GM04504 (cell line): Measurements from ENCODE around the gene ZNF783.
"Not testable (repeated sequence)": the region's sequence is repeated elsewhere in the genome, so short reads cannot be mapped to it uniquely, and the experiment has no call there.

ENCODE experiments used
- DNase-seq: peaks from one replicate; pipeline ENCODE4 v3.0.0-alpha.2; 2012; ENCODE audit warnings: low read depth

ZNF783 gene

DNA sequence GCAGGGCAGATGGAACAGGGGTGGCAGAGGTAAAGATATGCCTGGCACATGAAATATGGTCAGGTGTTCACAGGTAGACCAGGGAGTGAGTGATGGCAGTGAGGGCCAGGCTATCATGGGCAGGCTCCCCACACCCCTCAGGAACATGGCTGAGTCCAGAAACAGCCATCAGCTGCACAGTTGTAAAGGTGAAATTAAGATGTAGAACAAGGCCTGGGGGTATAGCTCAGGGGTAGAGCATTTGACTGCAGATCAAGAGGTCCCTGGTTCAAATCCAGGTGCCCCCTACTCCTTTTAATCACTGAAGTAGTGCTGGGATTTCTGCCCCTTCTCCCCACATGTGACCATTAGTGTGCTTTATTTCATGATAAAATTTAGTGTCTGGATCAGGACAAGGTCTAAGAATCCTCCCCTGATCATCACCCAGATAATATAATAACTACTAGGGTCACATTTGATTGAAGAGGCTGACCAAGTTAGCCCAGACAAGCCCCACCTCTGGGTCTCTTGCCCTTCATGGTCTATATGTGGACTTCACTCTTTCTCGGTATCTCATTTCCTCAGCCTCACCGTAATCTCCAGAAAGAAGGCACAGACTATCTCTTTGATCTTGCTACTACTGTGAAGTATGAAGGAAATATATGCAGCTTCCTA is 69.0 kb downstream of the ZNF783 start:
- no peak for DNase-seq

DNA sequence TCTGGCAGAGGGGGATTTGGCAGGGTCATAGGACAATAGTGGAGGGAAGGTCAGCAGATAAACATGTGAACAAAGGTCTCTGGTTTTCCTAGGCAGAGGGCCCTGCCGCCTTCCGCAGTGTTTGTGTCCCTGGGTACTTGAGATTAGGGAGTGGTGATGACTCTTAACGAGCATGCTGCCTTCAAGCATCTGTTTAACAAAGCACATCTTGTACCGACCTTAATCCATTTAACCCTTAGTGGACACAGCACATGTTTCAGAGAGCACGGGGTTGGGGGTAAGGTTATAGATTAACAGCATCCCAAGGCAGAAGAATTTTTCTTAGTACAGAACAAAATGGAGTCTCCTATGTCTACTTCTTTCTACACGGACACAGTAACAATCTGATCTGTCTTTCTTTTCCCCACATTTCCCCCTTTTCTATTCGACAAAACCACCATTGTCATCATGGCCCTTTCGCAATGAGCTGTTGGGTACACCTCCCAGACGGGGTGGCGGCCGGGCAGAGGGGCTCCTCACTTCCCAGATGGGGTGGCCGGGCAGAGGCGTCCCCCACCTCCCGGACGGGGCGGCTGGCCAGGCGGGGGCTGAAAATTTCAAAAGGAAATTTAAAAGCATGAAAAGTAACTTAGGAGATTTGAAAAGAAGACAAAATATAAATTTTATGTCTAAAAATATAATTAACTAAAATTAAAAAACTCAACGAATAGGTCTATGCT is 70.8 kb downstream of the ZNF783 start:
- not testable (repeated sequence) for DNase-seq

DNA sequence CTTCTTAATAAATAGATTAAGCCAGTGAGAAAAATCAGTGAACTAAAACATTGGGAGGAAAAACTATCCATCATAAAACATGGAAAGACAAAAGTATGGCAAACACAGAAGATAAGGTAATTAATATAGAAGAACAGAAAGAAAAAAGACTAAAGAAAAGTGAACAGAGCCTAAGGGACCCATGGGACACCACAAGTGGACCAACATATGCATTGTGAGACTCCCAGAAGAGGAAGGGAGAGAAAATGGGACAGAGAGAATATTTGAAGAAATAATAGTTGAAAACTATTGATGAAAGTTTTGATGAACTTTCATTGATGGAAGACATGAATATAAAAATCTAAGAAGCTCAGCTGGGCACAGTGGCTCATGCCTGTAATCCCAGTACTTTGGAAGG is 71.3 kb downstream of the ZNF783 start:
- no peak for DNase-seq

DNA sequence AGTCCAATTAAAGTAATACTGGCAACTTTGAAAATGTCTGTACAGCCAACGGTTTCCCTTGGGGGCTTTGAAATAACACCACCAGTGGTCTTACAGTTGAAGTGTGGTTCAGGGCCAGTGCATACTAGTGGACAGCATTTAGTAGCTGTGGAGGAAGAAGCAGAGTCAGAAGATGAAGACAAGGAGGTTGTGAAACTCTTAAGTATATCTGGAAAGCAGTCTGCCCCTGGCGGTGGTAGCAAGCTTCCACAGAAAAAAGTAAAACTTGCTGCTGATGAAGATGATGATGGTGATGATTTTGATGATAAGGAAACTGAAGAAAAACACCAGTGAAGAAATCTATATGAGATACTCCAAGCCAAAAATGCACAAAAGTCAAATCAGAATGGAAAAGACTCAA is 72.2 kb downstream of the ZNF783 start:
- DNase-seq, result no peak
